ENCODE data around the gene ERC2.

Gene ERC2

DNA sequence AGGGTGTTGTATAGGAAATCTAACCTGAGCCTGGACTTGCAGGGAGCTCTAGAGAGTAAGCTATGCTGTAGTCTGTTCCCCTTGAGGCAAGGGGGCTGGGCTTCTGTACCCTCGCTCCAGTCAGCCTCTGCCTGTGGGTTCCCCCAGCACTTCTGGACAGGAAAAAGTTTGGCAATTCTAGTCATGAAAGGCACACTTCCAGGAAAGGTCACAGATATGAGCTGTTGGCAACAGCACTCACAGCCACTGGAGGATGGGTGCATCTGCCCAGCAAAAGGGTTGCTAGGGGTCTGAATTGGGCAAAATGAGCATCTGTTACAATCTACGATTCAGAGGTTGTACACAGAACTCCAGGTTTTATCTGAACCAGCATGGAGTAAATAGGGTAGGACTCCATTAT lies 281.2 kb downstream of the ERC2 start:
- H3F3A ChIP-seq (ENCODE audit: insufficient read depth), result no peaks in the 10 kb centered on the region
- no peak overlapping the region for H3K4me3 ChIP-seq (ENCODE audit: insufficient read depth, low read length, poor library complexity, severe bottlenecking)
- no peaks in the 10 kb centered on the region for H3K9me2 ChIP-seq (replicated peaks; ENCODE audit: insufficient read depth, low read length)
- no peaks in the 10 kb centered on the region for H3K27me3 ChIP-seq (ENCODE audit: low read length)
- H3K9me3 ChIP-seq (ENCODE audit: insufficient read depth, low read length), result no peaks in the 10 kb centered on the region
- no peak overlapping the region for H3K27ac ChIP-seq (ENCODE audit: low read depth, low read length)
- TF ChIP-seq, protein P1, sequence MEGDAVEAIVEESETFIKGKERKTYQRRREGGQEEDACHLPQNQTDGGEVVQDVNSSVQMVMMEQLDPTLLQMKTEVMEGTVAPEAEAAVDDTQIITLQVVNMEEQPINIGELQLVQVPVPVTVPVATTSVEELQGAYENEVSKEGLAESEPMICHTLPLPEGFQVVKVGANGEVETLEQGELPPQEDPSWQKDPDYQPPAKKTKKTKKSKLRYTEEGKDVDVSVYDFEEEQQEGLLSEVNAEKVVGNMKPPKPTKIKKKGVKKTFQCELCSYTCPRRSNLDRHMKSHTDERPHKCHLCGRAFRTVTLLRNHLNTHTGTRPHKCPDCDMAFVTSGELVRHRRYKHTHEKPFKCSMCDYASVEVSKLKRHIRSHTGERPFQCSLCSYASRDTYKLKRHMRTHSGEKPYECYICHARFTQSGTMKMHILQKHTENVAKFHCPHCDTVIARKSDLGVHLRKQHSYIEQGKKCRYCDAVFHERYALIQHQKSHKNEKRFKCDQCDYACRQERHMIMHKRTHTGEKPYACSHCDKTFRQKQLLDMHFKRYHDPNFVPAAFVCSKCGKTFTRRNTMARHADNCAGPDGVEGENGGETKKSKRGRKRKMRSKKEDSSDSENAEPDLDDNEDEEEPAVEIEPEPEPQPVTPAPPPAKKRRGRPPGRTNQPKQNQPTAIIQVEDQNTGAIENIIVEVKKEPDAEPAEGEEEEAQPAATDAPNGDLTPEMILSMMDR (IDR thresholded peaks at IDR 0.05; ENCODE audit: insufficient read depth, low read length, poor library complexity, severe bottlenecking), result no peak
- no peak for TF ChIP-seq EZH2phosphoT487 (conservative IDR thresholded peaks at IDR 0.05; ENCODE audit: low read length)
- no peaks in the 10 kb centered on the region for H4K20me1 ChIP-seq (ENCODE audit: low read depth, low read length)
- no peaks in the 10 kb centered on the region for H3K36me3 ChIP-seq (ENCODE audit: low read length)
- H3K4me2 ChIP-seq (ENCODE audit: low read depth, low read length, poor library complexity, severe bottlenecking), result no peak overlapping the region
- no peaks in the 10 kb centered on the region for H3K79me2 ChIP-seq (ENCODE audit: insufficient read depth, low read length)
- H2AFZ ChIP-seq (ENCODE audit: low read depth, low read length, severe bottlenecking), result no peak overlapping the region
- no peak overlapping the region for H3K9ac ChIP-seq (ENCODE audit: low read length)

DNA sequence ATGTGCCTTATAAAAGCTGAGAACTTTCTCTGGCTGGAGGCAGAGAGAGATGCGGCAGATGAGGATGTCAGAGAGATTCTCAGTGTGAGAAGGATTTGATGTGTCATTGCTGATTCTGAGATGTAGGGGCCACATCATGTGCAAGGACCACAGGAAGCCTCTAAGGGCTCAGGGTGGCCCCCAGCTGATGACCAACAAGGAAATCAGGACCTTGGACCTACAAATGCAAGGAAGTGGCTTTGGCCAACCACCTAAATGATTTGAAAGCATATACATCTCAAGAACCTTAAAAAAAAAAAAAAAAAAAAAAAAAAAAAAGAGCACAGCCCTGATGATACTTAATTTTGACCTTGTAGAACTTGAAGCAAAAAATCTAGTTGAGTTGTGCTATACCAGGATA lies 282.4 kb downstream of the ERC2 start:
- Histone ChIP-seq H3F3A (ENCODE audit: insufficient read depth) (no peaks in the 10 kb centered on the region), H3K27me3 (ENCODE audit: low read length) (no peaks in the 10 kb centered on the region), H4K20me1 (ENCODE audit: low read depth, low read length) (no peaks in the 10 kb centered on the region), H3K9me2 (replicated peaks; ENCODE audit: insufficient read depth, low read length) (no peaks in the 10 kb centered on the region), H3K79me2 (ENCODE audit: insufficient read depth, low read length) (no peaks in the 10 kb centered on the region), H3K4me3 (ENCODE audit: insufficient read depth, low read length, poor library complexity, severe bottlenecking) (no peak overlapping the region), H2AFZ (ENCODE audit: low read depth, low read length, severe bottlenecking) (no peak overlapping the region), H3K36me3 (ENCODE audit: low read length) (no peaks in the 10 kb centered on the region), H3K27ac (ENCODE audit: low read depth, low read length) (no peak overlapping the region), H3K9ac (ENCODE audit: low read length) (no peak overlapping the region), H3K9me3 (ENCODE audit: insufficient read depth, low read length) (no peaks in the 10 kb centered on the region), H3K4me2 (ENCODE audit: low read depth, low read length, poor library complexity, severe bottlenecking) (no peak overlapping the region)
- TF ChIP-seq, protein P1 (IDR thresholded peaks at IDR 0.05; ENCODE audit: insufficient read depth, low read length, poor library complexity, severe bottlenecking), result no peak
- TF ChIP-seq EZH2phosphoT487 (conservative IDR thresholded peaks at IDR 0.05; ENCODE audit: low read length), result no peak

DNA sequence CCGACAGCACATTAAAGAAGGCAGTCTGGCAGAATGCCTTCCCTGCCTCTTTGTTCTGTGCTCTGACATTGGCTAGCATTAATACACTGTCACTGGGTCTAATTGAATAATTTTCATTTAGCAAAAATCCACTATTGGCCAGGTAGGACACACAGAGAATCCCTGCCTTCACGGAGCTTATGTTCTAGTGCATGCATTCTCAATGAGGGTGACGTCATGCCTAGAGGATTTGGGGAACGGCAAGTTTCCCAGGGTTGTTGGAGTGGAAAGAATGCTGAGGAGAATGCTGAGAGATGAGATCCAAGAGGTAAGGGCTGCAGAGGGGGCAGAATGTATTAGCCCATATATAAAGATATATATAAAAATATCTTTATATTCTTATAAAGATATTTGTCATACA lies 284.7 kb downstream of the ERC2 start:
- no peak for TF ChIP-seq EZH2phosphoT487 (conservative IDR thresholded peaks at IDR 0.05; ENCODE audit: low read length)
- TF ChIP-seq, protein P1 (IDR thresholded peaks at IDR 0.05; ENCODE audit: insufficient read depth, low read length, poor library complexity, severe bottlenecking), result no peak
- no peak overlapping the region for H3K27ac ChIP-seq (ENCODE audit: low read depth, low read length)
- no peaks in the 10 kb centered on the region for H4K20me1 ChIP-seq (ENCODE audit: low read depth, low read length)
- H3F3A ChIP-seq (ENCODE audit: insufficient read depth), result no peaks in the 10 kb centered on the region
- no peaks in the 10 kb centered on the region for H3K27me3 ChIP-seq (ENCODE audit: low read length)
- no peaks in the 10 kb centered on the region for H3K9me2 ChIP-seq (replicated peaks; ENCODE audit: insufficient read depth, low read length)
- no peaks in the 10 kb centered on the region for H3K36me3 ChIP-seq (ENCODE audit: low read length)
- no peaks in the 10 kb centered on the region for H3K79me2 ChIP-seq (ENCODE audit: insufficient read depth, low read length)
- no peak overlapping the region for H3K9ac ChIP-seq (ENCODE audit: low read length)
- H3K9me3 ChIP-seq (ENCODE audit: insufficient read depth, low read length), result no peaks in the 10 kb centered on the region
- H3K4me2 ChIP-seq (ENCODE audit: low read depth, low read length, poor library complexity, severe bottlenecking), result no peak overlapping the region
- H3K4me3 ChIP-seq (ENCODE audit: insufficient read depth, low read length, poor library complexity, severe bottlenecking), result no peak overlapping the region
- H2AFZ ChIP-seq (ENCODE audit: low read depth, low read length, severe bottlenecking), result no peak overlapping the region

Measured in SU-DHL-6 (cell line).